ENCODE data around the gene ALDH3B2. TPM values are rescaled to one million over a fixed set of nuclear protein-coding genes. Genes with fewer than 3 reads are reported as not detected.

The ALDH3B2 gene
- total and polyA plus RNA-seq, 2 experiments from 2014 or later: not detected

DNA sequence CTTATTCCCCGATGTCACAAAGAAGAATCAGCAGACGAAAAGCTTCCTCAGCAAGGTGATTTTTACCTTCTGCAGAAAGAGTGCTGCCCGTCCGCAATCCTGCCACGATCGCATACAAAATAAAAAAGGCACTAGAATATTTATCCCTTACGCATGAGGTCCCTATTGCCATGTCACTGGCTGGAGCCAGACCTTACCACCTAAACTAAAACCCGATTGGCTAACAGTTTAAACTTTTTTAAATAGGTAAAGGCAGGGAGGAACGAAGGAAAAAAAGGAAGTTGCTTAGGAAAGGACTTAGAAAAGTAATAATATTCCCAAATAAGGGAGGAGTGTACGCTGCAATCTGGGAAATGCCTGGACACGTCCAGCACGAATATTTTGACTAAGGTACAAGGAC, 21.2 kb upstream of the ALDH3B2 start:
- Mint-ChIP-seq H3K4me3 (no peak overlapping the region), H3K36me3 (ENCODE audit: low read depth) (peaks cover 3% of the 10 kb centered on the region; the same call in 1 of the 3 replicates)
- no peak for TF ChIP-seq POLR2AphosphoS5 (IDR thresholded peaks at IDR 0.05; ENCODE audit: low read depth)
- TF ChIP-seq ZNF462 (CRISPR knock-in tag; IDR thresholded peaks at IDR 0.05): no peak

DNA sequence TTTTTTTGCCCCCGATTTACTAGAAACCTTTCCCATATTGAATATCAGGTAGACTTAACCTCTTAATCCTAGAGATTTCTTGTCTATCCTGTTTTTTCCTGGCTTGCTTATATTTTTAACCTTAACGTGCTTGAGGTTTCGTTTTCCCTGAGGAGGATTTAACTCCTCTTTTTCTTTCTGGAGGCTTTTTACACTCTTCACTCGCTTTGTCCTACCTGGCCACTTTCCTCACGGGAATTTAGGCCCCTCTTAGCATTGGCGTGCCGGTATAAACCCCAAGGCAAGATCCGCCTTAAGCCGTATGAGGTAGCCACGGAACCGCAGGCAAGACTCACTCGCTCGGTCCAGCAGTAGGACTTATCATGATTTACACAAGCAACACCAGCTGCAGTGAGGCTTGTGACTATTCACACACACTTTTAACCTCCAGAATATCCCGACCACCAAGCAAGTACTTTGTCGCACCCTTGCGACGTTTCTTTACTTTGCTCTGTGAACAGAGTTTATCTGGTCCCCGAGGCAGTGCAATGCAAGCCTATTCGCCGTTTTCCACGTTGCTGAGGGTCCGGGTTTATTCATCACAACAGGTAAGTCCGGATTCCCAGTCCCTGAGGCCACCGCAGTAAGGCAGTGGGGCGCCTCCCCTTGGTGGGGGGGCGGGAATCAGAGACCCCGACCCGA, 20.6 kb upstream of the ALDH3B2 start:
- Histone ChIP-seq H3K9me2 (ENCODE audit: insufficient read depth) (no peaks in the 10 kb centered on the region), H3K36me3 (ENCODE audit: insufficient read depth) (no peaks in the 10 kb centered on the region), H3F3A (replicated peaks; ENCODE audit: low read depth) (no peaks in the 10 kb centered on the region), H3K27me3 (ENCODE audit: insufficient read depth) (no peaks in the 10 kb centered on the region), H3K4me2 (no peak overlapping the region), H2AFZ (no peak overlapping the region), H3K4me3 (no peak overlapping the region), H4K20me1 (replicated peaks; ENCODE audit: insufficient read depth) (no peaks in the 10 kb centered on the region), H3K79me2 (replicated peaks; ENCODE audit: insufficient read depth) (no peaks in the 10 kb centered on the region), H3K4me1 (ENCODE audit: insufficient read depth) (no peaks in the 10 kb centered on the region), H3K27ac (ENCODE audit: low read depth) (no peak overlapping the region)
- Mint-ChIP-seq H3K4me3 (no peak overlapping the region), H3K27ac (no peak overlapping the region), H3K9me3 (peaks cover 31% of the 10 kb centered on the region), H3K36me3 (ENCODE audit: low read depth) (peaks cover 3% of the 10 kb centered on the region; the same call in 1 of the 3 replicates), H3K4me1 (no peaks in the 10 kb centered on the region; the same call in 2 of the 3 replicates), H3K27me3 (ENCODE audit: insufficient read depth, low read depth, poor library complexity) (peaks cover 1% of the 10 kb centered on the region)
- ATAC-seq: no peak
- DNase-seq (ENCODE audit: low spot score): no peak
- TF ChIP-seq ZNF462 (CRISPR knock-in tag; IDR thresholded peaks at IDR 0.05) (no peak), CREB1 (CRISPR knock-in tag; IDR thresholded peaks at IDR 0.05; ENCODE audit: low read depth) (no peak)

More for the DNA sequence above, 21.2 kb upstream of the ALDH3B2 start:
- H3K9me2 ChIP-seq (ENCODE audit: insufficient read depth): no peaks in the 10 kb centered on the region
- no peaks in the 10 kb centered on the region for H3F3A ChIP-seq (replicated peaks; ENCODE audit: low read depth)
- H3K27me3 ChIP-seq (ENCODE audit: insufficient read depth): no peaks in the 10 kb centered on the region
- H3K79me2 ChIP-seq (replicated peaks; ENCODE audit: insufficient read depth): no peaks in the 10 kb centered on the region
- H3K27me3 Mint-ChIP-seq (ENCODE audit: insufficient read depth, low read depth, poor library complexity): peaks cover 3% of the 10 kb centered on the region
- H3K27ac Mint-ChIP-seq: no peak overlapping the region
- H3K27ac ChIP-seq (ENCODE audit: low read depth): no peak overlapping the region
- H3K4me1 Mint-ChIP-seq: no peaks in the 10 kb centered on the region; the same call in 2 of the 3 replicates
- no peak overlapping the region for H2AFZ ChIP-seq
- no peaks in the 10 kb centered on the region for H4K20me1 ChIP-seq (replicated peaks; ENCODE audit: insufficient read depth)
- no peak overlapping the region for H3K4me3 ChIP-seq
- H3K4me2 ChIP-seq: no peak overlapping the region
- H3K4me1 ChIP-seq (ENCODE audit: insufficient read depth): no peaks in the 10 kb centered on the region
- H3K36me3 ChIP-seq (ENCODE audit: insufficient read depth): no peaks in the 10 kb centered on the region
- DNase-seq (ENCODE audit: low spot score) (no peak), ATAC-seq (no peak)
- H3K9me3 Mint-ChIP-seq: peaks cover 32% of the 10 kb centered on the region
